HPDE6-E6E7 (cell line): Measurements from ENCODE around the gene UBE2I.
"Not testable (repeated sequence)": the region's sequence is repeated elsewhere in the genome, so short reads cannot be mapped to it uniquely, and the experiment has no call there.

Experiments
- DNase-seq: peaks from one replicate; pipeline ENCODE4 v3.0.0; 2011; ENCODE audit warnings: missing footprints; ENCODE audit errors: extremely low spot score

UBE2I gene

GRCh38 chr16:1308977-1309885, at the start of gene UBE2I:
Gene UBE2I (plus strand): TSS chr16:1309636. CDS start chr16:1314031, 4,395 bp downstream.
- peak; percentile 88 for DNase-seq

GRCh38 chr16:1259760-1260068, 49.7 kb upstream of the UBE2I start:
- no peak for DNase-seq

DNA sequence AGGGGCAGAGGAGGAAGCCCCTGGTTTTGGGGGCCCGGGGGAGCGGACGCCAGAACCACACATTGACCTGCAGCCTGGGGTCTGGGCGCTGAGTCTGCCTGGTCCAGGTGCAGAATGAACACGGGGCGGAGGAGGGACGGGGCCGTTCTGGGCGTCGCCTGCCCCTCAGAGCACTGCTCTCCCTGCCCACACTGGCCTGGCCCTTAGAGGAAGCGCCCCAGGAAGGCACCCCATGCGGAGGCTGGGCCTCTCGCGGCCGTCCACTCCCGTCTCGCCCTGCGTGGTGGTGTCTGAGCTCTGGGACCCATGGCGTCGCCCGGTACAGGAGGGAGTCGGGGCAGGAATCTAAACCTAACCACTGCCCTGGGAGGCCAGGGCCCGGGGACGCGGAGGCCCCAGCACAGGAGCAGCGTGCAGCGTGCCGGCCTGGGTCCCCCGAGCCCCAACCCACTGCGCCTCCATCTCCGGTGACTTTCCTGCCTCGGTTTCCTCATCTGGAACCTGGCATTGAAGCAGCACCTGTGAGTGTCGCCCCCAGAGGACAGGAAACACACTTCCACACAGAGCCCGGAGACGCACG, 49.2 kb upstream of the UBE2I start:
- no peak for DNase-seq

GRCh38 chr16:1261131-1261892, 48.1 kb upstream of the UBE2I start:
- no peak for DNase-seq

GRCh38 chr16:1262210-1262845, 47.1 kb upstream of the UBE2I start:
- no peak for DNase-seq

DNA sequence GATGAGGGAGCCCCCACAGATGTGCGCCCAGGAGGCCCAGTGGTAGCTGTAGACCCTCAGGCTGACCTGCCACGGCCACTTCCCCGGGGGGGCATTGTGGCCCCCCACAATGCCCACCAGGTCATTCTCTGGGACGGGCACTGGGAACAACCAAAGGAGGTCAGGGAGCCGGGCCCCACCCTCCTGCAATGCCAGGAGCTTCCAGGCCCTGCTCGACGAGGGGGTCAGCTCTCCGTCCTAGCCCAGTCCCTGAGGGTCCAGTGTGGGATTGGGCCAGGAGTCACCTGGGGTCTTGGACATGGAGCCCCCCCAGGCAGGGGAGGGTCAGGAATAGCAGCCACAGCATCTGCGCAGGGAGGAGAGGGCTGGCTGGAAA, 46.6 kb upstream of the UBE2I start:
- no peak for DNase-seq

DNA sequence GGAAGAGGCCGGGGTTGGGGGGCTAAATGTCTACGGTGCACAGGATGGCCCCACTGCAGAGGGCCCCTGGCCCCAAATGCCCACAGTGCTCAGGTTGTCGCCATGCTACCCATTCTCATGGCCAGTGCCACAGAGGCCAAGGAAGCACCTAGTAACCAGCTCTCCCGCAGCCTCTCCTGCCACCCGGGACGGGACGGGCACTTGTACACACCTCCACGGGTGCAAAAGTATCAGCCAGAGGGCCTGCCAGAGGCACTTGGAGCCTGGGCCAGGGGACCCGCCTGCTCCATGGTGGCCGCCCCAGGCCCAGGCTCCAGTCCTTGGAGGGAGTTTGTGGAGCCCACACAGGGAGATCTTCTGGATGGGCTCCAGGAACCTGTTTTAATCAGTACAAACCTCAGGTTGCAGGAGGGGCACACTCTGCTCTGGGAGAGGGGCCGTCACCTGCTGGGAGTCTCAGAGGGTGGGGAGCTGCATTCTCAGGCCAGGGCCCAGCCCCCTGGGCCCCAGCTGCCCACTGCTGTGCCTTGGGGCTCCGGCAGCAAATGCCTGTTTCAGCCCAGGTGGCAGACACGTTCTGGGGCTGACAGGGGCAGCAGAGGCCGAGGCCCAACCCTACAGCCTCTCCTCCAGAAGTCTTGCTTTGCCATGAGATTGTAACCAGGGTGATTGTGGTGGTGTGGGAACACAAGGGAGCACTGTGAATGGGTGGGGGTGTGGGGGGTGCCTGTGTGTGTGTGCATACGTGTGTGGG, 45.7 kb upstream of the UBE2I start:
- no peak for DNase-seq

DNA sequence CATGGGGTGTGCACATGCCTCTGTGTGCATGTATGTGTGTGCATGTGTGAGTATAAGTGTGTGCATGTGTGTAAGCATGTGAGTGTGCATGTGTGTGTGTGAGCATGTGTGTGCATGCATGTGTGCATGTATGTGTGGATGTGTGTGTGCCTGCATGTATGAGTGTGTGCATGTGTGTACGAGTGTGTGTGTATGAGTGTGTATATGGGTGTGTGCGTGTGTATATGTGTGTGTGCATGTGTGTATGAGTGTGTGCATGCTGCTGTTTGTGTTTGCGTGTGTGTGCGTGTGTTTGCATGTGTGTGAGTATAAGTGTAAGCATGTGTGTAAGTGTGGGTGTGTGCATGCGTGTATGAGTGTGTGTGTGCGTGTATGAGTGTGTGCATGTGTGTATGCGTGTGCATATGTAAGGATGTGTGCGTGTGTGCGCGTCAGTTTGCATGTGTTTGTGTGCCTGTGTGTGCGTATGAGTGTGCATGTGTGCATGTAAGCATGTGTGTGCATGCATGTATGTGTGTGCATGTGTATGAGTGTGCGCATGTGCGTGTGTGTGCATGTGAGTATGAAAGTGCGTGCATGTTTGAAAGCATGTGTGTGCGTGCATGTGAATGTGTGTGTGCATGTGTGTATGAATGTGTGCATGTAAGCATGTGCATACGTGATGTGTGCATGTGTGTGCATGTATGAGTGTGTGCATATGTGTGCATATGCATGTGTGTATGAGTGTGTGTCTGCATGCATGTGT, 44.9 kb upstream of the UBE2I start:
- no peak for DNase-seq

DNA sequence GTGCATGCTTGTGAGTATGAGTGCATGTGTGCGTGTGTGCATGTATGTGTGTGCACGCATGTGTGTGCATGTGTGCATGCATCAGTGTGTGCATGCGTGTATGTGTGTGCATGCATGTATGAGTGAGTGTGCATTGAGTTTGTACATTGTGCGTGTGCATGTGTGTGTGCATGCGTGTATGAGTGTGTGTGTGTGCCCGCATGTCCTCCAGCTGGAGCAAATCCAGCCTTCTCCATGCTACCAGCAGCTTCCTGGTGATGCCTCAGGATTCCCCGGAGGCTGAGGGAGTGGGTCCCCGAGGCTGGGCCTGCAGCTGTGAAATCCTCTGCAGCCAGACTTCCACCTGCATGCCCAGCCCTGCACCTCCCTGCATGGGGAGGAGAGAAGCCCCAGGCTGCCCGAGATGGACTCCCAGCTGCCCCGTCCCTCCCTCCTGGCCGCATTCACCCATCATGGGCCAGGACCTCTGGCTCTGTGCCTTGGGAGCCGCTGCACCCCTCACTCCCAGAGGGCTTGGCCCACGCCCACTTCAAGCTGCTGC, 44.3 kb upstream of the UBE2I start:
- no peak for DNase-seq

GRCh38 chr16:1265826-1266225, 43.6 kb upstream of the UBE2I start:
- DNase-seq: no peak

DNA sequence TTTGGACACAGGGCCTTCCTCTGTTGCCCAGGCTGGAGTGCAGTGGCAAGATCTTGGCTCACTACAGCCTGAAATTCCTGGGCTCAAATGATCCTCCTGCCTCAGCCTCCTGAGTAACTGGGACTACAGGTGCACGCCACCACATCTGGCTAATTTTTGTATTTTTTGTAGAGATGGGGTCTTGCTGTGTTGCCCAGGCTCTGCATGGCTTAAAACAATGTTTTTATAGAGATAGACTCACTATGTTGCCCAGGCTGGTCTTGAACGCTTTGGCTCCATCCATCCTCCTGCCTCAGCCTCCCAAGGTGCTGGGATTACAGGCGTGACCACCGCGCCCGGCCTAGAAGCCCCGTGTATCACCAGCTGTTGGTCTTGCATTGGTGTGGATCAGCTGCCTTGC, 40.0 kb upstream of the UBE2I start:
- DNase-seq: not testable (repeated sequence)

- DNase-seq: no peak
Measured at GRCh38 chr16:1271380-1271723, 38.1 kb upstream of the UBE2I start.

DNA sequence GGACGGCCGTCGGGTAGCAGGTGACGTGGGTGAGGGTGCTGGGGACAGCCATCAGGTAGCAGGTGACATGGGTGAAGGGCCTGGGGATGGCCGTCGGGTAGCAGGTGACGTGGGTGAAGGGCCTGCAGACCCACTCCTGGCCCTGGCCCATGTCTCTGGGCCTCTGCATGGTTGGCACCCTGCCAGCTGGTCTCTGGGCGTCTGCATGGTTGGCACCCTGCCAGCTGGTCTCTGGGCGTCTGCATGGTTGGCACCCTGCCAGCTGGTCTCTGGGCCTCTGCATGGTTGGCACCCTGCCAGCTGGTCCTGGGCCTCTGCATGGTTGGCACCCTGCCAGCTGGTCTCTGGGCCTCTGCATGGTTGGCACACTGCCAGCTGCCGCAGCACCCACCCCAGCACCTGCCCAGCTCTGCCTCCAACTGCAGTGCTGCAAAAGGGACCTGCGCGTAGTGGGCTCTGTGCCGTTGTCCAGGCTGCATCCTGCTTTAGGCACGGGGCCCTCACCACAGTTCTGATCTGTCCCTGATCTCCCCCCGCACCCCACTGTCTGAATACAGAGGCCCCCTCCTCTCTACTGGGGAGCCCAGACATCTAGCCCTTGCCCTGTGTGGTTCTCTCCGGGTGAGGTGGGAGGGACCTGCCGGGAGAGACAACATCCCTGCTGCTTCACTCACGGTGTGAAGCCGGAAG, 37.6 kb upstream of the UBE2I start:
- DNase-seq: not testable (repeated sequence)

DNA sequence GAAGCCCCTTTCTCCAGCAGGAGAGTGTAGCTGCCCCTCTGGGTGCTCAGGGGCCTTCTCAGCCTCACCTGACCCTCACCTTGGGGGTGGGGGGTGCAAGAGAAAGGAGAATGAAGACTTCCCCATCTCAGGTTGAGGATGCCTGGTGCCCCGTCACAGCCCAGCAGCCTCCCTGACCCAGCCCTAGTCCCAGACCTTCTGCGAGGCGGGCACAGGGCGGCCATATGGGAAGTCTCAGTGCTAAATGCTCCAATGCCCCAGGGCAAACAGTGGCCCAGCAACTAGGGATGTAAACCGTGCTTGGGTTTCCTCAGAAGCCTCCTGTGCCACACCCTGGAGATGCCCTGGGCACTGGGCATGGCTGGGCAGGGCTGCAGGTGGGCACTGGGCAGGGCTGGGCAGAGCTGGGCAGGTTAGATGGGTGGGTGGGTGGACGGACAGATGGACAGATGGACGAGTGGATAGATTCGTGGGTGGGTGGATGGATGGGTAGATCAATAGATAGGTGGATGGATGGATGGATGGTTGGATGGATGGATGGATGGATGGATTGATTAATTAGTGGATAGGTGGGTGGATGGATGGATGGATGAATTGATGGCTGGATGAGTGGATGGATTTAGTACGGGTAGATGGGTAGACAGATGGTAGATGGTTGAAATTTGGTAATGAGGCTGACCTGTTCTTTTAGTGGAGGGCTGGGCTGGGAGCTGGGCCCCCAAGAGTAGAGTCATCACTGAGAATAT, 36.8 kb upstream of the UBE2I start:
- no peak for DNase-seq

- no peak for DNase-seq
Measured at GRCh38 chr16:1273816-1274215, 35.6 kb upstream of the UBE2I start.

DNA sequence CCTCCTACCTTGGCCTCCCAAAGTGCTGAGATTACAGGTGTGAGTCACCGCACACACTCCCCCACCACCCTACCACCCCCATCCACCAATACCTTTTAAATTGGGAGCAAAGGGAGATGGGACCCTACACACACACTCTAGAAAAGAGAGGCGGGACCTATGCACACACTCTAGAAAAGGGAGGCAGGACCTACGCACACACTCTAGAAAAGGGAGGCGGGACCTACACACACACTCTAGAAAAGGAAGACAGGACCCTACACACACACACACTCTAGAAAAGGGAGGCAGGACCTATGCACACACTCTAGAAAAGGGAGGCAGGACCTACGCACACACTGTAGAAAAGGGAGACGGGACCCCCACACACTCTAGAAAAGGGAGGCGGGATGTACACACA, 34.7 kb upstream of the UBE2I start:
- no peak for DNase-seq

GRCh38 chr16:1275791-1276579, 33.5 kb upstream of the UBE2I start:
- DNase-seq: no peak

GRCh38 chr16:1276580-1276878, 32.9 kb upstream of the UBE2I start:
- DNase-seq: no peak

DNA sequence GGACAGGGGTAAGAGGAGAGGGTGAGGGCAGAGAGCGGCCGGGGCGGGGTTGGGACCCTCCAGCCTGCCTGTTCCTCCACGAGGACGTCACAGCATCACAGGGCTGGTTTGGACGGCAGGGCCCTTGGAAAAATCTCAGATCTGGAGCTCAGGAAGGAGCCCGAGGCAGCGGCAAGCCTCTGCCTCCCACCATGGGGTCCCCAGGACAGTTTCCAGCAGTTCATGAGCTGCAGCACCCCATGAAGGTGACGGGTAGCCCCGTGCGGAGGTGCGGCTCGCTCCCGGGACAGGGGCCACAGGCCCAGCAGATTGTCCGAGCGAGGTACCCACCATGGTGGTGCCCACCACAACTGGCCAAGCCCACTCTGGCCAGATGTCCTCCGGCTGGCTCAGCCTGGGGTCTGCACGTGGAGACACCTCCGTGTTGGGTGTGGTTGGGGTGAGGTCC, 32.3 kb upstream of the UBE2I start:
- no peak for DNase-seq
